Left ventricle myocardium superior (tissue), 1 donor: Measurements from ENCODE around the gene ABHD4. TPM values are rescaled to one million over a fixed set of nuclear protein-coding genes. Genes with fewer than 3 reads are reported as not detected.
"Not testable (repeated sequence)": the region's sequence is repeated elsewhere in the genome, so short reads cannot be mapped to it uniquely, and the experiment has no call there.

ENCODE experiments used
- ATAC-seq: fragments of 200-7000 bp; cut with Tn5 transposase; one replicate; pipeline ENCODE4 v1.9.1; 2020; ENCODE audit warnings: mild to moderate bottlenecking, moderate library complexity
- DNase-seq: peaks from one replicate; pipeline ENCODE4 v3.0.0-alpha.2; 2020
- intact Hi-C: fragments of 100-400 bp; cut with micrococcal nuclease; formaldehyde crosslinking; loops from one replicate; pipeline ENCODE4 v1.11.0; 2022
- total RNA-seq: library from RNA; stranded (reverse); fragmentation: NEBNext Ultra II Directional; extraction: Animal tissue kit (Norgen Biotek cat#: 25700); gene quantifications from one replicate; pipeline ENCODE4 v1.2.1, GENCODE V29; 2021
- donor health status: DM: no; HTN: yes; CAD: no; lungs with severe emphysema.

The ABHD4 gene
- total RNA-seq, 1 donor from 2014 or later = 24.5 TPM

DNA sequence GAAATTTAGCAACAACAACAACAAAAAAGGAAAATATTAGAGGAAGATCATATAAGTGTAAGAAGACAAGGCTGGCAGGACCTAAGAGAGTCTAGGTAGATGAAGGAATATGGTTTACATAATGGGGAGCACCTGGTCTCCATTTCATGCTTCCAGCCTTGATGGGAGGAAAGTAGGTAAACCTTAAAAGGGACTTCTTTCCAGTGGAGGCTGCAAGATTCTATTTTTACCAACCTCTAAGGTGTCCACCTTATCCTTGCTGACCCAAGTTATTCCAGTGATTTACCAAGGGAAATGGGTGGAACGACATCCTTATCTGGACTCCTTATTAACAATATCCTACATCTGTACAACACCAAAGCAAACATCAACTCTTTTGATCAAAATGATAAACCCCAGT, 39.1 kb upstream of the ABHD4 start:
- intact Hi-C loops = loop anchor here (10.0 kb wide), 1 partner anchor 164 kb away; no protein-coding TSS in a partner anchor
- no peak for ATAC-seq
- no peak for DNase-seq

- DNase-seq (no peak), ATAC-seq (no peak)
- intact Hi-C loops = loop anchor here (10.0 kb wide), 2 partner anchors 254 to 294 kb away; partner anchors contain the start of gene SLC7A7
These were observed 37.3 kb upstream of the ABHD4 start for GRCh38 chr14:22560662-22561365.

- DNase-seq (no peak), ATAC-seq (no peak)
- intact Hi-C loops = loop anchor here (10.0 kb wide), 2 partner anchors 253 to 293 kb away; partner anchors contain the start of gene SLC7A7
These were observed 36.8 kb upstream of the ABHD4 start for GRCh38 chr14:22561366-22561660.

DNA sequence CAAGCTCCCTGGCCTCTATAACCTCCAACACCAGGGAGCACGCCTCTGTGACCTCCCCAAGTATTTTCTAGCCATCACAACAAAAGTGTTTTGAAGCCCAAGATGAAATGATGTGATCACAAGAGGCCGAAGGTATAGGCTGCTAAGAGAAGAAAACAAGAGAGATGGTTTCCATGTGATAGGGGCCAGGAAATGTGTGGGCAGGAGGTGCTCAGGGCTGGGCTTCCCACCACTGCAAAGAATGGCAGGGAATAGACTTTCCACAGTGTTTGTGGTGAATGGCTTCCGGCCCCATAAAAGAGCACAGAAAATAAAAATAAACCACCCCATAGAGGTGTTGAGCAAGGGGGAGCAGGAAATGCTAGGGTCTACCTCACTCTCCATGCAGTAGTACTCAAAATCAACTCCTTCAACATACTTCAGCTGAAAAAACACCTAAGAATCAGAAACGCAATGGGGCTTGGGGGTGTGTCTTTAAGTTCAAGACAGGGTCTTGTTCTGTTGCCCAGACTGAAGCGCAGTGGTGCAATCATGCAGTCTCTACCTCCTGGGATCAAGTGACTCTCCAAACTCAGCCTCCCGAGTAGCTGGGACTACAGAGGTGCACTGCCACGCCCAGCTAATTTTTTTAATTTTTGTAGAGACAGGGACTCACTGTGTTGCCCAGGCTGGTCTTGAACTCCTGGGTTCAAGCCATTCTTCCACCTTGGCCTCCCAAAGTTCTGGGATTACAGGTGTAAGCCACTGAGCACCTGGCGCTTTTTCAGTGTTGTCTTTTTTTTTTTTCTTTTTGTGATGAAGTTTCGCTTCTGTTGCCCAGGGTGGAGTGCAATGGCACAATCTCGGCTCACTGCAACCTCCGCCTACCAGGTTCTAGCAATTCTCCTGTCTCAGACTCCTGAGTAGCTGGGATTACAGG, 36.2 kb upstream of the ABHD4 start:
- DNase-seq = no peak
- no peak for ATAC-seq
- intact Hi-C loops = loop anchor here (10.0 kb wide), 2 partner anchors 253 to 293 kb away; partner anchors contain the start of gene SLC7A7

DNA sequence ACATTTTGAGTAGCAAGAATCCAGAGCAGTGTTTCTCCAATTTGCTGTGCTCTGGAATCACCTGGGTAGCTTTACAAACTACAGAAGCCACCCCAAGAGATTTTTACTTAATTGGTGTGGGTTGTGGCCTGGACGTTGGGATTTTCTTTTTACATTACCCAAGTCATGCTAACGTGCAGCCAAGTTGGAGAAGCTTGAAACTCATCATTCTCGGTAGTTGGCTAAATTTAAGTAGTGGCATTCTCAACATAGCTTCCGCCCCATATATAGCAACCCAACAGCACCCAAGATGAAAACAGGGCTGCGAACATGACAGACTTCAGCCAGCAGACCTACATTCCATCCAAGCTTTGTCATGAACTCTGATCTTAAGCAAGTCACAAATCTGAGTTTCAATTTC, 34.1 kb upstream of the ABHD4 start:
- ATAC-seq (peak; percentile 46), DNase-seq (no peak)
- intact Hi-C loops = loop anchor here (10.0 kb wide), 2 partner anchors 251 to 291 kb away; partner anchors contain the start of gene SLC7A7

- ATAC-seq (no peak), DNase-seq (no peak)
- intact Hi-C loops = loop anchor here (10.0 kb wide), 2 partner anchors 250 to 290 kb away; partner anchors contain the start of gene SLC7A7
These were observed 33.6 kb upstream of the ABHD4 start for GRCh38 chr14:22564463-22564862.

- no peak for ATAC-seq
- intact Hi-C loops = loop anchor here (10.0 kb wide), 2 partner anchors 249 to 289 kb away; partner anchors contain the start of gene SLC7A7
- no peak for DNase-seq
These were observed 32.6 kb upstream of the ABHD4 start for GRCh38 chr14:22565391-22565945.

DNA sequence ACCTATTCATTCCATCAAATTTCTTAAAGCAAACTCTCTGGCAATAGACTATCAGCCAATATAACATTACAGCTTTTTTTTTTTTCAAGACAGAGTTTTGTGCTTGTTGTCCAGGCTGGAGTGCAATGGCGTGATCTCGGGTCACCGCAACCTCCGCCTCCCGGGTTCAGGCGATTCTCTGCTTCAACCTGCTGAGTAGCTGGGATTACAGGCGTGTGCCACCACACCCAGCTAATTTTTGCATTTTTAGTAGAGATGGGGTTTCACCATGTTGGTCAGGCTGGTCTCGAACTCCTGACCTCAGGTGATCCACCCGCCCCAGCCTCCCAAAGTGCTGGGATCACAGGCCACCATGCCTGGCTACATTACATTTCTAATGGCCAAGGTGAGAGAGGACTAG, 31.8 kb upstream of the ABHD4 start:
- not testable (repeated sequence) for ATAC-seq, DNase-seq
- intact Hi-C loops = loop anchor here (10.0 kb wide), 2 partner anchors 249 to 289 kb away; partner anchors contain the start of gene SLC7A7

DNA sequence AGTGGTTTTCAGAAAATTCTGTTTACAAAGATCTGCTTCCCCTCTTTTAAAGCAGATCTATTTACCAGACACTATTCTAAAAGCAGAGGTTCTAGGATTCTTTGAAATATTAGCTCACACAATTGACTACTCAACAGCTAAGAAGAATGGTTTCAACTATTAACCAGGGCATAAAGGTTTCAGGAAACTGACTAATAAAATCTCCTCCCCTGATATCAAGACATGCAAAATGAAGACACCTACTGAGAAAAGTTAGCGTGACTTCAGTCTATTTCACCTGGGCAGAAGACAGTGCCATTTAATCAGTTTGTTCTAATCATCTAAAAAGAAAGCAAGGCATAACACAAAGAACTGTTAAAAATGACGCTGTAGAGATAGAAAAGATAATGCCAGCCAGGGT, 31.3 kb upstream of the ABHD4 start:
- ATAC-seq = no peak
- DNase-seq = no peak
- intact Hi-C loops = loop anchor here (10.0 kb wide), 2 partner anchors 248 to 288 kb away; partner anchors contain the start of gene SLC7A7

GRCh38 chr14:22567437-22567836, 30.7 kb upstream of the ABHD4 start:
- DNase-seq = no peak
- intact Hi-C loops = loop anchor here (10.0 kb wide), 2 partner anchors 247 to 287 kb away; partner anchors contain the start of gene SLC7A7
- ATAC-seq = no peak

DNA sequence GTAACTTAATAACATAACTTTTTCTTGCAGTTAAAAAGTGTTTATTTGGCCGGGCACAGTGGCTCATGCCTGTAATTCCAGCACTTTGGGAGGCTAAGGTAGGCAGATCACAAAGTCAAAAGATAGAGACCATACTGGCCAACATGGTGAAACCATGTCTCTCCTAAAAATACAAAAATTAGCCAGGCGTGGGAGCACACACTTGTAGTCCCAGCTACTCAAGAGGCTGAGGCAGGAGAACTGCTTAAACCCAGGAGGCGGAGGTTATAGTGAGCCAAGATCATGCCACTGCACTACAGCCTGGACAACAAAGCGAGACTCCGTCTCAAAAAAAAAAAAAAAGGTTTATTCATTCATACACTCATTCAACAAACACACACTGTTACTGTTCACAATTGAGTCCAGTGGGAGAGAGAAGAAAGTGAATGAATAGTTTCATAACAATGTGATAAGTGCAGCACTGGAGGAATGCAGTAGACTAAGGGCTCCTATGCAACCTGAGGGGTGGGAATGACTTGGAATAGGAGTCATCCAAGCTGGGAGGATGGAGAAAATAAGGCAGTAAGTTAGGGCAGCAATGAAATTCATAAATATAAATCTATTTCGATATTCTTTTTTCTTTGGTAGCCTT, 28.9 kb upstream of the ABHD4 start:
- no peak for DNase-seq
- intact Hi-C loops = loop anchor here (10.0 kb wide), 2 partner anchors 246 to 286 kb away; partner anchors contain the start of gene SLC7A7
- no peak for ATAC-seq

GRCh38 chr14:22569737-22570131, 28.4 kb upstream of the ABHD4 start:
- DNase-seq (no peak), ATAC-seq (no peak)
- intact Hi-C loops = loop anchor here (5.0 to 10.0 kb wide), 3 partner anchors 83 to 285 kb away; partner anchors contain the start of gene SLC7A7

DNA sequence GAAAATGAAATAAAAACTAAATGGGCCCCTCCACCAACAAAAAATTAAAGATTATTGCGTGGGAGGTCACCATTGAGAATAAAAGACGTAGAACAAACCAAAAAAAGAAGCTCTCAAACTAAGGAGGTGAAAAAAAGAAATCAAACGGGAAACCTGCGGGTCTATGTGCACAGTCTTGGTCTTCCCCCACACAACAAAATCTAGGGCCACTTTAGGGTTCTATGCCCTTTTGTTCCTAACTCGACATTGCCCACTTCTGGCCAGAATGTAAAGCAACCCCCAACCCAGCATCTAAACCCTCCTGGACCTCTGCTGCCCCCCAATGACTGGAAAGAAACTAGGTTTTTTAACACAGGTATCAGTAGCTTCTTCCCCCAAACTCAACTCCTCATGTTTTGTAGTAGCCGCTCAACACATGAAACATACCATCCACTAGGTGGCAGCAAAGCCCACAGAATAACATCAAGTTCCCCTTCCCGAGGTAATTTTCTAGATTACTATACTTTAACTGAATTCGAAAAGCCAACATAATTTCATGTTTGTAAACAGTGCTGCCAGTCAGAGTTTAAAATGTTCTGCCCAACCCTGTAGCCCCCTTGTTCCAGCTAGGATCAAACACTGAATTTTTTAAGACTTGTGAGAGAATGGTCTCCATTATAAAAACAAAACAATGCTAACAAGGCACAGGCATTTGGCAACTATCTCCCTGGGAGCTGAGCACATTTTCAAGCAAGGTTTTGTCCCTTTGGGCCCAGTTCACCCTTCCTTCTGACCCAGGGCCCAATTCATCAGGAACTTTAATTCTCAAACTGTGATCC, 27.8 kb upstream of the ABHD4 start:
- DNase-seq = no peak
- intact Hi-C loops = loop anchor here (5.0 kb wide), 1 partner anchor 82 kb away; no protein-coding TSS in a partner anchor
- ATAC-seq = peak; percentile 78

GRCh38 chr14:22572562-22573058, 25.5 kb upstream of the ABHD4 start:
- intact Hi-C loops = loop anchor here (5.0 kb wide), 1 partner anchor 80 kb away; no protein-coding TSS in a partner anchor
- no peak for DNase-seq
- ATAC-seq = no peak

DNA sequence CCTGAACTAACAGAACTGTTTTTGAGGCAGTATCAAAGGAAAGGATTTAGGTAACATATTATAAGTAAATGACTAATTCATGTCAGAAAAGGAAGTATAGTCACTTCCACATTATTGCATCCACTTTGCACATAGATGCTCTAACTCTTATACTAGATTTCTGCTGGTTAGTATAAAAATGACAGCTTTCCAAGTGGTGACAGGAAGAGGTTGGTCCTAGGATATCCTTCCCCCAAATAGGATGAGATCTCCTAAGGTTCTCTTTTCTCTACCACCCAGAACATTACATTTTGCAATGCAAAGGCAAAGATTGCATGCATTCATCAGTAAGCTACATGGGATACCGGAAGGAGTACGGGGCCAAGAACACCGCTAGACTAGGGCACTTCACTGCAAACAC, 24.3 kb upstream of the ABHD4 start:
- intact Hi-C loops = loop anchor here (5.0 kb wide), 1 partner anchor 78 kb away; no protein-coding TSS in a partner anchor
- no peak for DNase-seq
- ATAC-seq = no peak

- DNase-seq (no peak), ATAC-seq (no peak)
- intact Hi-C loops = no loop called here
These were observed 20.7 kb upstream of the ABHD4 start for GRCh38 chr14:22577334-22577908.

- ATAC-seq (no peak), DNase-seq (no peak)
- intact Hi-C loops = no loop called here
These were observed 18.9 kb upstream of the ABHD4 start for GRCh38 chr14:22579236-22579635.
